Esophagus muscularis mucosa (tissue), 4 donors: ENCODE data around the gene GSG1L. TPM values are rescaled to one million over a fixed set of nuclear protein-coding genes. Genes with fewer than 3 reads are reported as not detected.

Source experiments
- DNase-seq: peaks from one replicate; pipeline ENCODE4 v3.0.0-alpha.2; 2017; ENCODE audit errors: extremely low spot score
- H3K27ac ChIP-seq, 4 donors: fragments of 200-600 bp; sonication (generic); replicated peaks in 1 of 4; 1 replicate in 3 of 4; 2 replicates in 1 of 4; pipeline ENCODE4 v1.5.1; 2016 to 2019; ENCODE audit warnings: mild to moderate bottlenecking in 1 of 4
- H3K27me3 ChIP-seq, 4 donors: fragments of 200-600 bp; sonication (generic); one replicate each; pipeline versions ENCODE4 v1.5.1 to v1.6.0; 2016 to 2019
- H3K36me3 ChIP-seq, 4 donors: fragments of 200-600 bp; sonication (generic); one replicate each; pipeline ENCODE4 v1.5.1; 2016 to 2019
- H3K4me1 ChIP-seq, 4 donors: fragments of 200-600 bp; sonication (generic); one replicate each; pipeline ENCODE4 v1.5.1; 2016 to 2019
- H3K4me3 ChIP-seq, 4 donors: fragments of 200-600 bp; sonication (generic); 1 replicate in 2 of 4; 2 replicates in 2 of 4; pipeline ENCODE4 v1.5.1; 2016 to 2019; ENCODE audit warnings: mild to moderate bottlenecking in 4 of 4, moderate library complexity in 1 of 4
- H3K9me3 ChIP-seq, 4 donors: fragments of 200-600 bp; sonication (generic); 1 replicate in 3 of 4; 2 replicates in 1 of 4; pipeline ENCODE4 v1.5.1; 2016 to 2019
- EP300 ChIP-seq: sonication (generic); formaldehyde crosslinking; IDR thresholded peaks from one replicate; pipeline ENCODE4 v1.6.1; 2017; ENCODE audit warnings: antibody characterized with exemption
- POLR2A ChIP-seq: fragments of 450-650 bp; IDR thresholded peaks from one replicate; pipeline ENCODE4 v1.6.1; 2017; ENCODE audit warnings: antibody characterized with exemption, moderate library complexity, mild to moderate bottlenecking, low read depth
- POLR2AphosphoS5 ChIP-seq, 2 donors: sonication (generic); formaldehyde crosslinking; IDR thresholded peaks; one replicate each; pipeline ENCODE4 v1.6.1; 2017; ENCODE audit warnings: antibody characterized with exemption in 2 of 2
- WGBS: methylation state at CpG from one replicate; pipeline ENCODE4 v1.1.5; 2018; 5-methylcytosine and 5-hydroxymethylcytosine counted together
- intact Hi-C: fragments of 100-400 bp; cut with DNase I; formaldehyde crosslinking; loops from one replicate; pipeline ENCODE4 v1.15.1; 2023
- total RNA-seq, 4 donors: library from RNA; depleted of rRNA; stranded (reverse); fragments of >200 nt; gene quantifications; one replicate each; pipeline versions ENCODE4 v1.1.0 to v1.2.1, GENCODE V29; 2016
- TF ChIP-seq, protein P1 (sequence below), 3 experiments: fragments of 200-600 bp in 2 of 3; fragments of 450-650 bp in 1 of 3; sonication (generic) in 2 of 3; IDR thresholded peaks; one replicate each; pipeline ENCODE4 v1.5.1; 2017 to 2019; ENCODE audit warnings: antibody characterized with exemption in 3 of 3, mild to moderate bottlenecking in 2 of 3, moderate library complexity in 1 of 3

The GSG1L gene
- total RNA-seq, 4 donors from 2014 or later, result 0.19 to 0.83 TPM; not detected in 2

DNA sequence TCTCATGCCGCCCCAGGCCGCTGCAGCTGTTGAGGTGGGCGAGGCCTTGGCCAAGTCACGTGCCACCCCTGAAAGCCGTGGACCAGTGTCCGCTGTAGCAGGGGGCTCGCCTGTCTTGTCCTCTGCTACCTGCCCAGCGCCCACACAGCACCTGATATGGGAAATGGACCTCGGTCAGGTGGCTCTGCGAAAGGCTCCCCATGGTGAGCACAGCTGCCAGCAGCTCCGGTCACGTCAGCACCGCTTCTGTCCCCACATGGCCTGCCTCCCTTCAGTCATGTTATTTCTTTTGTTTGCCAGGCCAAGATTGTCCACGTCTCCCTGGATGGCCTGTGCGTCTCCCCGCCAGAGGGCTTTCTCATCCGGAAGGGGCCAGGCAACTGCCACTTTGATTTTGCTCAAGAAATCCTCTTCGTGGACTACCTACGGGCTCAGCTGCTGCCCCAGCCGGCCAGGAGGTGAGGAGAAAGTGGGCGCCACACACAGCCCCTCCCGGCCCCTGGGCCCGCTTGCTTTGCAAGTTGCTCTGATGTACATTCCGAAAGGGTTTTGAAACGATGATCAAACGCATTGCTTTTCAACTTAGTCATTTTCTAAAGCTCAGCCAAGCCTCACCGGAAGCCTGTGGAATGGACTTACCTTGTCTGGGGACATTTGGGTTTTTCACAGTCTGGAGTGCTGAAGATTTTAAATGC, 293.8 kb downstream of the GSG1L start:
- Histone ChIP-seq H3K4me3 (no peak overlapping the region), H3K9me3 (no peaks in the 10 kb centered on the region), H3K27me3 (no peaks in the 10 kb centered on the region), H3K27ac (no peak overlapping the region), H3K36me3 (peaks cover 19 to 91% (median 78%) of the 10 kb centered on the region in 4 donors), H3K4me1 (no peaks in the 10 kb centered on the region)
- TF ChIP-seq, protein P1, sequence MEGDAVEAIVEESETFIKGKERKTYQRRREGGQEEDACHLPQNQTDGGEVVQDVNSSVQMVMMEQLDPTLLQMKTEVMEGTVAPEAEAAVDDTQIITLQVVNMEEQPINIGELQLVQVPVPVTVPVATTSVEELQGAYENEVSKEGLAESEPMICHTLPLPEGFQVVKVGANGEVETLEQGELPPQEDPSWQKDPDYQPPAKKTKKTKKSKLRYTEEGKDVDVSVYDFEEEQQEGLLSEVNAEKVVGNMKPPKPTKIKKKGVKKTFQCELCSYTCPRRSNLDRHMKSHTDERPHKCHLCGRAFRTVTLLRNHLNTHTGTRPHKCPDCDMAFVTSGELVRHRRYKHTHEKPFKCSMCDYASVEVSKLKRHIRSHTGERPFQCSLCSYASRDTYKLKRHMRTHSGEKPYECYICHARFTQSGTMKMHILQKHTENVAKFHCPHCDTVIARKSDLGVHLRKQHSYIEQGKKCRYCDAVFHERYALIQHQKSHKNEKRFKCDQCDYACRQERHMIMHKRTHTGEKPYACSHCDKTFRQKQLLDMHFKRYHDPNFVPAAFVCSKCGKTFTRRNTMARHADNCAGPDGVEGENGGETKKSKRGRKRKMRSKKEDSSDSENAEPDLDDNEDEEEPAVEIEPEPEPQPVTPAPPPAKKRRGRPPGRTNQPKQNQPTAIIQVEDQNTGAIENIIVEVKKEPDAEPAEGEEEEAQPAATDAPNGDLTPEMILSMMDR (IDR thresholded peaks at IDR 0.05), result no peak
- no peak for TF ChIP-seq POLR2AphosphoS5 (IDR thresholded peaks at IDR 0.05)
- no peak for DNase-seq
- WGBS, result 77% methylated on average over 19 of the region's 27 CpGs
- intact Hi-C loops, result loop anchor here (5.0 kb wide), 1 partner anchor 303 kb away; no protein-coding TSS in a partner anchor

DNA sequence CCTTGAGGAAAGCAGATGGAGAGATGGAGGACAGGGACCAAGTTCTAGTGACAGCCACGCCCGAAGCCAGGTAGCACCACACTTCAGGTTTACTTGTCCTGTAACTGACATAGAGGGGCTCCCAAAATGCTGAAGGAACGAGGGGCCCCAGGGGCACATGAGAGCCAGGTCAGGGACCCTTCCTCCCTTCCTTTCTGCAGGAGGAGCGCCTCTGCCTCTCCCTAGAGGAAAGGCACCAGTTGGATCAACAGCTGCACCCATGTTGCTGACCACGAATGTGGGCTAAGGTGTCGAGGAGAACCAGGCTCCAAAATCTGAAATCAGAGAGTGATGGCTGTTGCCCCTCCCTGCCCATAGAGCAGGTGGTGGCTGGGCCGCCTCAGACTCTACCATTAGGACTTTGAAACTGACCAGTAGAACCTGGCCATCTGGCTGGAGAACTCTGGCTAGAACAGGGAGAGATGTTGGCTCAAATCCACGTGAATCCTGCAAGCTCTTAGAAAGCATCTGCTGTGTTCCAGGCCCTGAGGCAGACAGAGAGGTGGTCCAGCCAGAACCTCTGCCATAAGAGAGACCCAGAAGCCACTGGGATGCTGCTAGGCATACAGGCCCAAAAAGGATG, 294.8 kb downstream of the GSG1L start:
- no peak for DNase-seq
- intact Hi-C loops, result no loop called here
- peaks cover 0 to 8% (median 4%) of the 10 kb centered on the region in 4 donors for H3K9me3 ChIP-seq
- no peak overlapping the region for H3K4me3 ChIP-seq
- peaks cover 25 to 91% (median 77%) of the 10 kb centered on the region in 4 donors for H3K36me3 ChIP-seq
- WGBS, result 86% methylated on average over 6 of the region's 8 CpGs
- H3K27me3 ChIP-seq, result no peaks in the 10 kb centered on the region
- TF ChIP-seq POLR2AphosphoS5 (IDR thresholded peaks at IDR 0.05), result no peak
- no peak for TF ChIP-seq POLR2A
- TF ChIP-seq, protein P1 (IDR thresholded peaks at IDR 0.05), result no peak
- TF ChIP-seq EP300, result no peak
- no peak overlapping the region for H3K27ac ChIP-seq
- no peaks in the 10 kb centered on the region for H3K4me1 ChIP-seq

DNA sequence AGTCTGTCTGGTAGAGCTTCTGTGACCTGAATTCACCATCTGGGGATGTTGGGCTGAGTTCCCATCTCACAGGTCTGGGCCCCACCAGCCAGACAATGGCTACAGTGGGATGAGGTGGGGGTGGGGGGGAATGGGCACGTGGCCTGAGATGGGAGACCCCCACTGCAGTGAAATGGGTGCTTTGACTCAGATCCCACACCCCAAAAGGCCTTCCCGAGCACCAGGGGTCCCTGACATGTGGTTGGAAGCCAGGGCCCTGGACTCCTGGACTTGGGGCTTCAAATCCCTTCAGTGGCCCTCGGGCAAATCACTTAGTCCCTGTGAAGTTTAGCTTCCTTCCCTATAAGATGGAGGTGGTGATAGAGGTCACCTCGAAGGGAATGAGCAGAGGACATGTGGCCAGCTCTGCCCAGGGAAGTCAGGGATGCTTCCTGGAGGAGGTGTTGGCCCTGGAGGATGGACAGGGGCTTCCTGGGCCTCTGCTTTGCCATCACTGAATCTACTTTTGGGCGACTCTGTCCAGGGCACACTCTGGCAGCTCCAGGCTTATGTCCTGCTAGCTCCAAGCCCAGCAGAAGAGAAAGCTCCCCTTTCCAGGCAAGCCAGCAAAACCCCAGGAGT, 295.4 kb downstream of the GSG1L start:
- H3K36me3 ChIP-seq, result peaks cover 28 to 92% (median 80%) of the 10 kb centered on the region in 4 donors
- 82% methylated on average over 4 of the region's 5 CpGs for WGBS
- peaks cover 0 to 10% (median 5%) of the 10 kb centered on the region in 4 donors for H3K9me3 ChIP-seq
- no peak overlapping the region for H3K27ac ChIP-seq
- H3K4me1 ChIP-seq, result no peaks in the 10 kb centered on the region
- H3K27me3 ChIP-seq, result no peaks in the 10 kb centered on the region
- DNase-seq, result no peak
- no peak for TF ChIP-seq POLR2AphosphoS5 (IDR thresholded peaks at IDR 0.05)
- no peak for TF ChIP-seq EP300
- TF ChIP-seq, protein P1 (IDR thresholded peaks at IDR 0.05), result no peak
- TF ChIP-seq POLR2A, result no peak
- intact Hi-C loops, result no loop called here
- H3K4me3 ChIP-seq, result no peak overlapping the region

DNA sequence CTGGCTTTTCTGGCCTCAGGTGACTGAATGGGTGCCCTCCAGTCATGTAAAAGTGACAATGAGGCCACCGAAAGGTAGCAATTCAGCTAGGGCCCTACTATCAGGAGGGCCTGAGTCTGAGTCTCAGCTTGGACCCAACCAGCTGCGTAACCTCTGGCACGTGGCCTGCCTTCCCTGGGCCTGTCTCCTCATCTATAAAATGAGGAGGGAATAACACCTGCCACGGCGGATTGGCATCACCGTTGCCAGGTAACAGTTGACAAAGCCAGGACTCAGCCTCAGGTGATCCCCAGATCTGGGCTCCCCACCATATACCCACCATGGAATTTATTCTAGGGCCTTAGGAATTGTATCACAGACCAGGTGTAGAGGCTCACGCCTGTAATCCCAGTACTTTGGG, 296.4 kb downstream of the GSG1L start:
- Histone ChIP-seq H3K9me3 (peaks cover 0 to 10% (median 5%) of the 10 kb centered on the region in 4 donors), H3K36me3 (peaks cover 29 to 92% (median 83%) of the 10 kb centered on the region in 4 donors), H3K27ac (no peak overlapping the region), H3K27me3 (no peaks in the 10 kb centered on the region), H3K4me1 (no peaks in the 10 kb centered on the region), H3K4me3 (no peak overlapping the region)
- intact Hi-C loops, result no loop called here
- TF ChIP-seq EP300 (no peak), POLR2A (no peak), POLR2AphosphoS5 (IDR thresholded peaks at IDR 0.05) (no peak)
- TF ChIP-seq, protein P1 (IDR thresholded peaks at IDR 0.05), result no peak
- 88% methylated on average over 1 of the region's 7 CpGs for WGBS
- DNase-seq, result no peak
